Measurements from ENCODE around the gene SLC47A2. TPM values are rescaled to one million over a fixed set of nuclear protein-coding genes. Genes with fewer than 3 reads are reported as not detected.

The SLC47A2 gene
- total and polyA plus RNA-seq, 2 donors (not counting 1 experiment from before 2014, with no cell fraction given), result not detected

GRCh38 chr17:19647697-19648474 lies 68.5 kb downstream of the SLC47A2 start:
- H2AFZ ChIP-seq (ENCODE audit: low read length), result peak overlapping the region; percentile 98
- no peak for TF ChIP-seq CTCF (conservative IDR thresholded peaks at IDR 0.05 in 1 of 2, IDR thresholded peaks at IDR 0.05 in 1 of 2; ENCODE audit: low read depth in 1 of 2, low read length in 2 of 2)
- no peak for TF ChIP-seq EZH2 (IDR thresholded peaks at IDR 0.05; ENCODE audit: low read length, missing control alignments)
- no peaks in the 10 kb centered on the region for H3K9me3 ChIP-seq (ENCODE audit: control insufficient read depth, insufficient read depth, low read depth, low read length)
- H3K36me3 ChIP-seq (ENCODE audit: control insufficient read depth, insufficient read depth, low read length), result no peaks in the 10 kb centered on the region
- H3K27ac ChIP-seq (ENCODE audit: insufficient read depth, low read length), result peak overlapping the region; percentile 88
- peaks cover 12% of the 10 kb centered on the region for H3K4me1 ChIP-seq (ENCODE audit: control insufficient read depth, extremely low read depth, insufficient read depth, low read length)
- H4K20me1 ChIP-seq (ENCODE audit: control insufficient read depth, extremely low read depth, insufficient read depth, low read length), result no peaks in the 10 kb centered on the region
- H3K4me3 ChIP-seq (replicated peaks in 1 of 4; ENCODE audit: control extremely low read depth in 1 of 4, insufficient read depth in 1 of 4, low read depth in 3 of 4, low read length in 4 of 4), result peak overlapping the region; percentile 71 to 79 (median 78)
- H3K27me3 ChIP-seq (ENCODE audit: control insufficient read depth, insufficient read depth, low read length), result peaks cover 4% of the 10 kb centered on the region
- DNase-seq (ENCODE audit: low read depth in 2 of 2), result peak; percentile 66 to 68
- H3K9ac ChIP-seq (ENCODE audit: insufficient read depth, low read length), result peak overlapping the region; percentile 80
- no peaks in the 10 kb centered on the region for H3K79me2 ChIP-seq (ENCODE audit: control insufficient read depth, insufficient read depth, low read length)
- peak overlapping the region; percentile 96 for H3K4me2 ChIP-seq (ENCODE audit: extremely low read depth, insufficient read depth, low read length)

DNA sequence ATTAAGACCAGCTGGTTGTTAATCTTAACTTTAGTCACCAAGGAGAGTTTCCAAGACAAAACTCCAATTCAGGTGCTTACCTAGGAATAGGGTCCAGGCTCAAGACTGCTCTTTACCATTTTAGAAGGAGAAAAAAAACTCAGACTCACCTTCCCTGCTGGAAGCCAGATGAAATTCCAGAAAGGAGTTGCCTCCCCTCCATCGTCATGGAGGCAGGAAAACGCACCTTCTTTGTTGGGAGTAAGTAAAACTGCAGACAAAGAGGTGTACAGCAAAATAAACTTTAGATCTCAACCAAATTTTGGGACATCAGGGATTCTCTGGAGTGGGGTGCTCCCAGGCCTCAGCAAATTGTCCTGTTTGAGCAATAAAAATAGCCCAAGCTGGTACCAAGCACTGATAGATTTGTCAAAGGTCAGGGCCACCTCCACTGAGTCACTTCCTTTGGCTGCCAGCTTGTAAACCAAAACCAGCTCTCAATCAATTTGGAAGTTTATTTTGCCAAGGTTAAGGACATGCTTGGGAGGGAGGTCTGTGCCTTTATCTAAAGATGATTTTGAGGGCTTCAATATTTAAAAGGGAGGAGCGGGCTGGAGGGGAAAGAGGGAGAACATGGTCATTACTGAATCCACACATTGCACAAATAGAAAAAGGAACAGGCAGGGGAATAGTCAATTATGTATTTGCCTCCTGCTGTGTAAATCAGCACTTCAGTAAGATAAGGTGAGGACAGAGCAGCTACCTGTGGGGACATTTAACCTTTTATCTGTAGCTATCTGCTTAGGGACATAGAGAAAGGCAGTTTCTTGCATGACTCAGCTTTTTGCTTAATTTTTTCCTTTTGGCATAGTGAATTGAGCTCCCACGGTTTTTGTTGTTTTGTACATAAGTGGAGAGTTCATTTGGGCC lies 69.3 kb downstream of the SLC47A2 start:
- no peaks in the 10 kb centered on the region for H3K9me3 ChIP-seq (ENCODE audit: control insufficient read depth, insufficient read depth, low read depth, low read length)
- no peak overlapping the region for H3K27ac ChIP-seq (ENCODE audit: insufficient read depth, low read length)
- no peaks in the 10 kb centered on the region for H4K20me1 ChIP-seq (ENCODE audit: control insufficient read depth, extremely low read depth, insufficient read depth, low read length)
- peak; percentile 13 to 18 for DNase-seq (ENCODE audit: low read depth in 2 of 2)
- H3K4me2 ChIP-seq (ENCODE audit: extremely low read depth, insufficient read depth, low read length), result peak overlapping the region; percentile 96
- TF ChIP-seq CTCF (conservative IDR thresholded peaks at IDR 0.05 in 1 of 2, IDR thresholded peaks at IDR 0.05 in 1 of 2; ENCODE audit: low read depth in 1 of 2, low read length in 2 of 2) (no peak), EZH2 (IDR thresholded peaks at IDR 0.05; ENCODE audit: low read length, missing control alignments) (no peak)
- H2AFZ ChIP-seq (ENCODE audit: low read length), result no peak overlapping the region
- no peaks in the 10 kb centered on the region for H3K79me2 ChIP-seq (ENCODE audit: control insufficient read depth, insufficient read depth, low read length)
- H3K4me1 ChIP-seq (ENCODE audit: control insufficient read depth, extremely low read depth, insufficient read depth, low read length), result peaks cover 12% of the 10 kb centered on the region
- H3K4me3 ChIP-seq (replicated peaks in 1 of 4; ENCODE audit: control extremely low read depth in 1 of 4, insufficient read depth in 1 of 4, low read depth in 3 of 4, low read length in 4 of 4), result peak overlapping the region in 1 of 4 experiments; percentile 77
- H3K9ac ChIP-seq (ENCODE audit: insufficient read depth, low read length), result no peak overlapping the region
- peaks cover 4% of the 10 kb centered on the region for H3K27me3 ChIP-seq (ENCODE audit: control insufficient read depth, insufficient read depth, low read length)
- H3K36me3 ChIP-seq (ENCODE audit: control insufficient read depth, insufficient read depth, low read length), result no peaks in the 10 kb centered on the region

DNA sequence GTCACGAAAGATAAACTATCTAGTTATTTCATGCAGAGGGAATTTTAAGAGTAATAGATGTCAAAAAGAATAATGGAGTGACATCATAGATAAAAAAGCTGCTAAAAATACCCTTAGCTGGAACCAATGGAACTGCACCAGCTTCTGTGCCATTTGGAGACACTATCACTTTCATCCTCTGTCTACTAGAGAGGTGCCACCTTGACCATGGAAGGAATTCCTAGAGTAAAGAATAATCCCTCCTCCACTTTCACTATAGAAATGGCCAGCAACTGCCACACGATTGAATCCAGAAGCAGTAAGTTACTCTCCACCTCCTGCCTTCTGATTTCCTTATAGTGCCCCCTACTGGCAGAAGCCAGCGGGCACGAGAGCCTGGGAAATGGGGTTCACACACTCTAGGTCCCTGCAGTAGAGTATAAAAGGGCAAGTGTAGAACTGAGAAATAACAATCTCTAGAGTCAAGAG lies 70.6 kb downstream of the SLC47A2 start:
- H3K27me3 ChIP-seq (ENCODE audit: control insufficient read depth, insufficient read depth, low read length), result peaks cover 8% of the 10 kb centered on the region
- H3K4me1 ChIP-seq (ENCODE audit: control insufficient read depth, extremely low read depth, insufficient read depth, low read length), result peaks cover 12% of the 10 kb centered on the region
- H4K20me1 ChIP-seq (ENCODE audit: control insufficient read depth, extremely low read depth, insufficient read depth, low read length), result no peaks in the 10 kb centered on the region
- no peaks in the 10 kb centered on the region for H3K9me3 ChIP-seq (ENCODE audit: control insufficient read depth, insufficient read depth, low read depth, low read length)
- DNase-seq (ENCODE audit: low read depth in 2 of 2), result peak; percentile 19 to 33
- no peak overlapping the region for H3K4me2 ChIP-seq (ENCODE audit: extremely low read depth, insufficient read depth, low read length)
- H3K36me3 ChIP-seq (ENCODE audit: control insufficient read depth, insufficient read depth, low read length), result no peaks in the 10 kb centered on the region
- H2AFZ ChIP-seq (ENCODE audit: low read length), result no peak overlapping the region
- TF ChIP-seq CTCF (conservative IDR thresholded peaks at IDR 0.05 in 1 of 2, IDR thresholded peaks at IDR 0.05 in 1 of 2; ENCODE audit: low read depth in 1 of 2, low read length in 2 of 2) (peak; percentile 30 to 43), EZH2 (IDR thresholded peaks at IDR 0.05; ENCODE audit: low read length, missing control alignments) (no peak)
- H3K9ac ChIP-seq (ENCODE audit: insufficient read depth, low read length), result no peak overlapping the region
- H3K27ac ChIP-seq (ENCODE audit: insufficient read depth, low read length), result no peak overlapping the region
- H3K79me2 ChIP-seq (ENCODE audit: control insufficient read depth, insufficient read depth, low read length), result no peaks in the 10 kb centered on the region
- H3K4me3 ChIP-seq (replicated peaks in 1 of 4; ENCODE audit: control extremely low read depth in 1 of 4, insufficient read depth in 1 of 4, low read depth in 3 of 4, low read length in 4 of 4), result no peak overlapping the region
